ENCODE results near the gene TMEM238L.

GRCh38 chr17:10787306-10788045 is 16.4 kb downstream of the TMEM238L start:
- TF ChIP-seq CTCF (IDR thresholded peaks at IDR 0.05) (no peak), POLR2A (IDR thresholded peaks at IDR 0.05) (no peak), POLR2AphosphoS5 (IDR thresholded peaks at IDR 0.05) (no peak)

Data from gastroesophageal sphincter (tissue), 3 donors.